NT2/D1 (cell line): ENCODE results near the gene DCANP1.
"Not testable (repeated sequence)": the region's sequence is repeated elsewhere in the genome, so short reads cannot be mapped to it uniquely, and the experiment has no call there.

Experiments used
- DNase-seq: peaks from one replicate; pipeline ENCODE4 v3.0.0-alpha.2; 2011; ENCODE audit warnings: low read depth, low spot score
- H3K27me3 ChIP-seq: 2 replicates; pipeline ENCODE4 v1.6.0; 2011; ENCODE audit warnings: mild to moderate bottlenecking; ENCODE audit not compliant: insufficient read length, insufficient read depth
- H3K36me3 ChIP-seq: 2 replicates; pipeline ENCODE4 v1.6.1; 2011; ENCODE audit warnings: mild to moderate bottlenecking, low read length, mixed read lengths; ENCODE audit not compliant: insufficient read depth, insufficient read length
- H3K4me1 ChIP-seq: 2 replicates; pipeline ENCODE4 v1.5.1; 2011; ENCODE audit not compliant: insufficient read depth, insufficient read length
- H3K4me3 ChIP-seq: 2 replicates; pipeline ENCODE4 v1.5.1; 2011; ENCODE audit warnings: low read depth; ENCODE audit not compliant: insufficient read length
- H3K9ac ChIP-seq: 2 replicates; pipeline ENCODE4 v1.6.0; 2011; ENCODE audit warnings: low read depth; ENCODE audit not compliant: insufficient read length
- H3K9me3 ChIP-seq: 2 replicates; pipeline ENCODE4 v1.5.1; 2011; ENCODE audit warnings: mild to moderate bottlenecking, low read length; ENCODE audit not compliant: insufficient read depth
- SUZ12 ChIP-seq: IDR thresholded peaks from 2 replicates; pipeline ENCODE4 v1.6.1; 2011; ENCODE audit not compliant: insufficient read length, insufficient read depth; ENCODE audit errors: extremely low read depth
- YY1 ChIP-seq: IDR thresholded peaks from 2 replicates; pipeline ENCODE4 v1.6.1; 2011; ENCODE audit not compliant: insufficient read length, insufficient read depth
- ZNF274 ChIP-seq: IDR thresholded peaks from 2 replicates; pipeline ENCODE4 v1.6.1; 2011; ENCODE audit warnings: mild to moderate bottlenecking, low read depth, low read length

Gene DCANP1

GRCh38 chr5:135447298-135447929 lies at the start of gene DCANP1:
Gene DCANP1, minus strand, starts transcription at chr5:135447348. Its CDS starts 240 bp downstream, at chr5:135447108.
- H3K4me3 ChIP-seq = no peak within 1 kb of the TSS
- H3K9ac ChIP-seq = no peak within 1 kb of the TSS
- H3K36me3 ChIP-seq = no peaks in the 10 kb centered on the region
- TF ChIP-seq YY1 = no peak
- TF ChIP-seq ZNF274 = no peak
- TF ChIP-seq SUZ12 = no peak
- H3K4me1 ChIP-seq = peaks cover 6% of the 10 kb centered on the region
- DNase-seq = no peak
- no peaks in the 10 kb centered on the region for H3K9me3 ChIP-seq
- peaks cover 17% of the 10 kb centered on the region for H3K27me3 ChIP-seq

GRCh38 chr5:135495531-135495930 lies 48.4 kb upstream of the DCANP1 start:
- H3K9ac ChIP-seq, DNase-seq, H3K4me3 ChIP-seq, H3K9me3 ChIP-seq, H3K36me3 ChIP-seq: not testable (repeated sequence)
- H3K27me3 ChIP-seq = peaks cover 97% of the 10 kb centered on the region
- H3K4me1 ChIP-seq = peaks cover 19% of the 10 kb centered on the region

GRCh38 chr5:135494196-135494595 lies 47.0 kb upstream of the DCANP1 start:
- DNase-seq = no peak

GRCh38 chr5:135493406-135494180 lies 46.4 kb upstream of the DCANP1 start:
- Histone ChIP-seq H3K9me3 (no peaks in the 10 kb centered on the region), H3K9ac (no peak overlapping the region), H3K27me3 (peaks cover 90% of the 10 kb centered on the region), H3K4me3 (no peak overlapping the region), H3K4me1 (peaks cover 20% of the 10 kb centered on the region), H3K36me3 (no peaks in the 10 kb centered on the region)
- no peak for TF ChIP-seq YY1
- TF ChIP-seq ZNF274 = no peak
- TF ChIP-seq SUZ12 = no peak
- no peak for DNase-seq

More at GRCh38 chr5:135494196-135494595, 47.0 kb upstream of the DCANP1 start:
- Histone ChIP-seq H3K36me3 (no peaks in the 10 kb centered on the region), H3K27me3 (peaks cover 94% of the 10 kb centered on the region), H3K4me1 (peaks cover 20% of the 10 kb centered on the region), H3K4me3 (no peak overlapping the region), H3K9ac (no peak overlapping the region), H3K9me3 (no peaks in the 10 kb centered on the region)
- TF ChIP-seq SUZ12 (no peak), ZNF274 (no peak), YY1 (no peak)

GRCh38 chr5:135492319-135492626 lies 45.1 kb upstream of the DCANP1 start:
- Histone ChIP-seq H3K36me3 (no peaks in the 10 kb centered on the region), H3K9me3 (no peaks in the 10 kb centered on the region), H3K4me1 (peaks cover 21% of the 10 kb centered on the region), H3K27me3 (peaks cover 90% of the 10 kb centered on the region), H3K9ac (no peak overlapping the region), H3K4me3 (no peak overlapping the region)
- DNase-seq = no peak
- TF ChIP-seq YY1 = no peak

GRCh38 chr5:135491552-135492318 lies 44.6 kb upstream of the DCANP1 start:
- no peak for DNase-seq
- Histone ChIP-seq H3K36me3 (no peaks in the 10 kb centered on the region), H3K27me3 (peaks cover 90% of the 10 kb centered on the region), H3K4me3 (peak overlapping the region; percentile 15), H3K9me3 (no peaks in the 10 kb centered on the region), H3K4me1 (peaks cover 21% of the 10 kb centered on the region), H3K9ac (peak overlapping the region; percentile 21)
- TF ChIP-seq SUZ12 (no peak), ZNF274 (no peak), YY1 (no peak)

GRCh38 chr5:135491038-135491551 lies 43.9 kb upstream of the DCANP1 start:
- Histone ChIP-seq H3K4me1 (peaks cover 21% of the 10 kb centered on the region), H3K27me3 (peaks cover 90% of the 10 kb centered on the region), H3K9ac (no peak overlapping the region), H3K9me3 (no peaks in the 10 kb centered on the region), H3K36me3 (no peaks in the 10 kb centered on the region), H3K4me3 (no peak overlapping the region)
- TF ChIP-seq YY1 = no peak
- no peak for TF ChIP-seq SUZ12
- no peak for TF ChIP-seq ZNF274
- DNase-seq = no peak
